Right kidney (tissue), 1 donor: ENCODE measurements around the gene GSK3B.
"Not testable (repeated sequence)": the region's sequence is repeated elsewhere in the genome, so short reads cannot be mapped to it uniquely, and the experiment has no call there.

Source experiments
- DNase-seq: peaks from one replicate; pipeline ENCODE4 v3.0.0-alpha.2; 2016

Gene GSK3B

DNA sequence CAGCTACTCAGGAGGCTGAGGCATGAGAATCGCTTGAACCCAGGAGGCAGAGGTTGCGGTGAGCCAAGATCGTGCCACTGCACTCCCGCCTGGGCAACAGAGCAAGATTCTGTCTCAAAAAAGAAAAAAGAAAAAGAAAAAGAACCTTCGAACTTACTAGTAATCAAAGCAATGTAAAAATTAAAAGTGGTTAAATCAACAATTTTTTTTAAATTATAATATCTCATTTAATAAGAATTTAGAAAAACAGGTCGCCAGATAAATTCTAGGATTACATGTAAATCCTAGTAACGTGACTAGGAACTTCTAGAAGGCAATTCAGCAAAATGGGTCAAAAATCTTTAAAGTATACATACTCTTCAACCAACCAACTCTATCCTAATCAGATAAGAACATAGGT, 37.2 kb downstream of the GSK3B start:
- no peak for DNase-seq

DNA sequence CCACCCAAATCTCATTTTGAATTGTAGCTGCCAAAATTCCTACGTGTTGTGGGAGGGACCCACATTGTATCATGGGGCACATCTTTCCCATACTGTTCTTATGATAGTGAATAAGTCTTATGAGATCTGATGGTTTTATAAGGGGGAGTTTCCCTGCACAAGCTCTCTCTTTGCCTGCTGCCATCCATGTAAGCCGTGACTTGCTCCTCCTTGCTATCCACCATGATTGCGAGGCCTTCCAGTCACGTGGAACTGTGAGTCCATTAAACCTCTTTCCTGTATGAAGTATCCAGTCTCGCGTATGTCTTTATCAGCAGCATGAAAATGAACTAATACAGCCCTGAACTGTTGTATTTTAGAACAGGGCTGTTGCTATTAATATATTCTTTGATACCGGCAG, 40.6 kb downstream of the GSK3B start:
- not testable (repeated sequence) for DNase-seq

DNA sequence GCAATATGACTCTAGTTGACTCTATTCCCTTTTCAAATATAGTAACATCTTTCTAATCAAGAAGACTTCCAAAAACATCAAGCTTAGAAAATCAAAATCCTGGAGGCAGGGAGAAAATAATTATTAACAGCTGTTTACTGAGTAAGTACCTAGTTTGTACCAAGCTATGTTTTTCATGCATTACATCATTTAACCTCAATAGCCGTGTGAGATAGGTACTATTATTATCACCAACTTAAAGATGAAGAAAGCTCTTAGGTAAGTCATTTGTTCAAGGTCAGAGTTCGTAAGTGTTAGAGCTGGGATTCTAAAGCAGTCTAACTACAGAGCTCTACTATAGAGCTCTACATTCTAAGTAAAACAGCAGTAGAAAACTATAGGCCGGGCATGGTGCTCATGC, 41.6 kb downstream of the GSK3B start:
- no peak for DNase-seq

DNA sequence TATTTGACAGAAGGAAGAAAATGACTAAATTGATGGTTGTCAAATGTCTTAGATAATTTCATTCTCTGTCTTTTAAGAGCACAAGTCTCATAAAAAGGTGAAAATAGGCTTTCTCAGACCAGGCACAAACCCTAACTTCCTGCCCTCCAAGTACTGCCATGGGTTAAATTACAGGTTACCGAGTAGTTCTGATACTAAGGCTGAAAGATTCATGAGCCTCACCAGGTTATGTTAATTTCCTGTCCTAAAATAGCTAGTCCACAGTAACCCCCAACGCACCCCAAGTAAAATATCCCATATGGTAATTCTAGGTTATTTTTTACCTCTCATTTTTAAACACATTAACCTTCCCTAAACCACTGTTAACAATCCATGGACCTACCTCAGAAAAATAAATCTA, 42.0 kb downstream of the GSK3B start:
- DNase-seq = no peak

DNA sequence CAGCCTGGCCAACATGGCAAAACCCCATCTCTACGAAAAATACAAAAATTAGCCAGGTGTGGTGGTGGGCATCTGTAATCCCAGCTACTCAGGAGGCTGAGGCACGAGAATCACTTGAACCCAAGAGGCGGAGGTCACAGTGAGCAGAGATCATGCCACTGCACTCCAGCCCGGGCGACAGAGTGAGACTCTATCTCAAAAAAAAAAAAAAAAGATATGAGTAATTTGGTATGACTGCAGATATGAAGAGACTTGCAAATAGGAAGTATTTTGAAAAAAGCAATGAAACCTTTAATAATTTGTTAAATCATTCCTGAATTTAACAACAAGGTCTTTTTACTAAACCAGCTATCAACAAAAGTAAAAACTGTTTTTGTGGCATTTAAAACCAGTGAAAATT, 42.7 kb downstream of the GSK3B start:
- not testable (repeated sequence) for DNase-seq

GRCh38 chr3:120049881-120050539, 44.2 kb downstream of the GSK3B start:
- DNase-seq = no peak

GRCh38 chr3:120049072-120049471, 45.2 kb downstream of the GSK3B start:
- no peak for DNase-seq

DNA sequence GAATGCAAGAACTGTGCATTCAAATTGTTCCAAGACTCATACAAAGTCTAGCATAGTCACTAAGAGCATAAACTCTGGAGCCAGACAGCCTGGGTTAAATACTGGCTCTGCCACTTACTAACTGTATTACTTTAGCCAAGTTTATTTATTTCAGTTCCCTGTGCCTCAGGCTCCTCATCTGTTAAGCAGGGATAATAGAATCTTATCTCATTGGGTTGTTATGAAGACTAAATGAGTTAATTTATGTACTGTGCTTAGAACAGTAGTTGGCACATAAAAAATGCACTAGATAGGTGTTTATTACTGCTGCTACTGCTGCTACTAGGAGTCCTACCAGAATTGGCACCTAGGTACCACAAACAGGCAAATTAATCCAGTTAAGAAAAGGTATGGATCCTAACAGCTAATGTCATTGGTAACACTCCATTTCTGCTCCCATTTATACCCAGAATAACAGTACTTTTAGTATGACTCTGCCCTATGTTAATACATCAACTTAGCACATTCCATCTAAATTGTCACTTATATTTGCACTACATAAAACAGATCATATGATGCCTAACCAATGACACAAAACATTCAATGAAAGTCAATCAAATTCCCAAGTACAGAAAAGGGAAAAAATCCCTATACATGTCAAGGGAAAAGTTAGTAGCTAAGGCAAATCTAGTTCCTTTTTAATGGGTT, 45.7 kb downstream of the GSK3B start:
- DNase-seq = no peak

GRCh38 chr3:120047686-120048085, 46.6 kb downstream of the GSK3B start:
- no peak for DNase-seq

- DNase-seq = no peak
Observed at GRCh38 chr3:120040813-120041377, 53.4 kb downstream of the GSK3B start.

DNA sequence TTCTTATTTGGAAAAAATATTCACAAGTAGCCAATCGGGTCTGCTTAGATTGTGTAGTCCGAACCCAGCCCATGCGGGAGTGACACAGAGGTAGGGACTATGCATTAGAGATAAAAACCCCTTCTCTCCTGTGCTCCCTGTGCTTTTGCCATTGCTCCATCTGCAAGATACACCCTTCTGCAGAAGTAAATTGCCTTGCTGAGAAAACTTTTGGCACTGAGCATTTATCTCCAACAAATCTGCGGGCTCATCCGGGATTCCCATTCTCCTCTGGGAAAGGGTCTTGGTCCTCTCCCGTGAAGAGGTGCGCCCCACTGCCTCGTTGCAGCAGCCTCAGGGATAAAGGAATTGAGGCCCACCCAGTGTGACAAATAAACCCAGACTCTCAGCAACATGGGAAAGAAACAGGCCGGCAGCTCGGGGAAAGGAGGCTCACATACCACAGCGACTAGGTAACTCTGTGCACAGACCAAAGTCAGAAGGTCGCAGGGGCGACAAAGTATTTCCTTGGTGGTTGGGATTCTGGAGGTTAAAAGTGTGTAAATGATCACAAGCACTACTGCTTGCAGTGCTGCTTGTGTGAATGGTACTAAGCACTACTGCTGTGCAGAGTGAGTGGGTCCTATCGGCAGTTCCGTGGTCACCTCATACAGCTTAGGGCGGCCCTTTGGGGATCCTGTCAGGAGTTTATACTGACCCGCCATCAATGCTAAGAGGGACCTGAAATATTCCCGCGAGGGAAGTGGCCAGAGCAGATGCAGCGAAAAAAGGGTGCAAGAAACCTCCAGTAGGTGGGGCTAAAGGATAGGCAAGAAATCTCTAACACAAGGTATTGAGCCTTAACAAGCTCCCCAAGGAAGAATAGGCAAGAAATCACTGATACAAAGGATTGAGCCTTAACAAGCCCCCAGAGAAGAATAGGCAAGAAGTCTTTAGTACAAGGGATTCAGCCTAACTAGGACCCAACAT, 54.3 kb downstream of the GSK3B start:
- no peak for DNase-seq

GRCh38 chr3:120033596-120033995, 60.7 kb downstream of the GSK3B start:
- no peak for DNase-seq

DNA sequence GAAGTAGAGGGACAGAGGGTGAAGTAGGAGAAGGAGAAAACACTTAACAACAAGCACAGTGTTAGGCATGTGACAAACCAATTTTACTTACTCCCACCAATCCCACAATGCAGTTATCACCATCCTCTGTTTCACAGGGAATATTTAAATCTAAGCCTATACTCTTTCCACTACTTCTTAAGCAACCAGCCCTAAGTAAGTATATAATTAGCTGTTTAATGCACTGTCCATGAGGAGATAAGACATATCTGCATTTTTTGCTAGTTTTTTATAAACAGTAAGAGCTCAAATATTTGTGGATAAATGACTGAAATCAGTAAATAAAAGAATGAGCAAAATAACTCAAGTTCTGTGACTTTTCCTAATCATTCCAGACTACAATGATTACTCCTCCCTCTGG, 62.7 kb downstream of the GSK3B start:
- DNase-seq = no peak

GRCh38 chr3:120029749-120030148, 64.5 kb downstream of the GSK3B start:
- no peak for DNase-seq

DNA sequence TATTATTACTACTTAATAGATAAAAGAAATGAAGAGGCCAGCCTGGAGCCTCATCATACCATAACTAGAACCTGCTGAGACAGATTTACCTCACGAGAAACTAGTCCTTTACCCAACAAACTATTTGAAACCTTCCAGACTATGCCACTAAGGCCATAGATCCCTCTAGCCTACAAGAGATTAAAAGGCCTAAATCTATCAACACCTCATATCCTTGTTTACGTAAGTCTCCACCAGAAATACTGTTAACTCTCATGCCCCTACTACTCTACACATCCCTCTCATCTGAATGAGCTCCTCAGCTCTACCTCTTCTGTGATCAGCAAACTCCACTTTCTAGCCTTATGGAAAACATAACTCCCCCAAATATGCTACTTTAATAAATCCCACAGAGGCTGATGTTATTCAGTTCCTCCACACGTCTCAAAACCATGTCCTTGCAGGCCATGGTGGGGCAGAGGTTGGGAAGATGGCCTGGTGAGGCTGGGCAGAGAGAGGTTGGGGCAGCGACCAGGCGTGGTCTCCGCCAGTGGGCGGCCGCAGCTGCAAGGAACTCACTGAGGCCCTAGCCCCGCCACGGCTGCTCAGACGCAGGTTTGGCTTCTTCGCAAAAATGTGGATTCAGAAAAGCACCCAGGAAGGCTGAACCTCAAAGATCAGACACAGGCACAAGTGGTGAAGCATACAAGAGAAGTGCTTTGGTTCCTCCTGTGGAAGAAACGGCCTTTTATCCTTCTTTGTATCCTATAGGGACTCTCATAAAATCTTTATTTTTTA, 65.8 kb downstream of the GSK3B start:
- DNase-seq = no peak

GRCh38 chr3:120027226-120027625, 67.0 kb downstream of the GSK3B start:
- DNase-seq = no peak

GRCh38 chr3:120025520-120025919, 68.7 kb downstream of the GSK3B start:
- no peak for DNase-seq

GRCh38 chr3:120024103-120024502, 70.1 kb downstream of the GSK3B start:
- no peak for DNase-seq

DNA sequence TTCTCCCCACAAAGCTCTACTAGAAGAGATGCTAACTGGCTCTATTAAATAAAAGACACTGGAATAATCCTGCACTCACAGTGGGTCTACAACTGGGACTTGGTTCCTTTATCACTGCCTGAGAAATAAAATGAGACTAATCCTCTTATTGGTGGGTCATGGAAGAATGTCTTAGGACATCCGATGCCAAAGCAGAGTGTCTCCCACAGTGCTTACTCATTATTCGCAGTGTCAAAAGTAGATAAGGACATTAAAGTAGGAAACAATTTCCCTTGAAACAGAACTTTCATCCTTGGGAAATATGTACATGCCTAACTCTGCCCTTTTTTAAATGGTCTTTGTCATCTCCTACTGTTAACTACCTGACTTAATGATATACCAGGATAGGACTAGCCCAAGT, 71.5 kb downstream of the GSK3B start:
- DNase-seq = no peak

DNA sequence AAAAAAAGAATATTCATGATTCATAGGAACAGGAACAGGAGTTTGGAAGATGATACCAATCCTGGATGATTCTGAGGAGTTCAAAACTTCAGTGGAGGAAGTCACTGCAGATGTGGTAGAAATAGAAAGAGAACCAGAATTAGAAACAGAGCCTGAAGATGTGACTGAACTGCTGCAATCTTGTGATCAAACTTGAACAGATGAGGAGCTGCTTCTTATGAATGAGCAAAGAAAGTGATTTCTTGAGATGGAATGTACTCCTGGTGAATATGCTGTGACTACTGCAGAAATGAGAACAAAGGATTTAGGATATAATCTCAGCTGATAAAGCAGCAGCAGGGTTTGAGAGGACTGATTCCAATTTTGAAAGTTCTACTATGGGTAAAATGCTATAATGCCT, 72.7 kb downstream of the GSK3B start:
- no peak for DNase-seq

DNA sequence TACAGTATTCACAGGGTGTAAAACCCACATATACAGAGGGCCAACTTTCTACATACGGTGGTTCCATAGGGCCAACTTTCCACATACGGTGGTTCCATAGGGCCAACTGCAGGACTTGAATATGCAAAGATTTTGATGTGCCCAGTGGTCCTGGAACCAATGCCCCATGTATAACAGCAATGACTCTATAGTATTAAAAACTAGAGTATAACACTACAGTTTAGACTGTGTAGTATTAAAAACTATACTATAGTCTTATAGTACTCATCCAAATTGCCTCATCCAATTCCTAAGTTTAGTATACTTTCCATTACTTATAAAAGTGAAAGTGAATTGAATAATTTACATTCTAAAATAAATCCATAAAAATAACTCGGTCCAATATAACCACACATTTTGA, 75.9 kb downstream of the GSK3B start:
- no peak for DNase-seq

GRCh38 chr3:120017692-120018091, 76.6 kb downstream of the GSK3B start:
- DNase-seq = no peak
